ENCODE measurements around the gene RNF144B.

RNF144B gene

GRCh38 chr6:18412068-18412467, 24.9 kb downstream of the RNF144B start:
- DNase-seq, result no peak

- no peak for DNase-seq
Measured at GRCh38 chr6:18412644-18413043, 25.5 kb downstream of the RNF144B start.

GRCh38 chr6:18413381-18413780, 26.2 kb downstream of the RNF144B start:
- DNase-seq, result no peak

DNA sequence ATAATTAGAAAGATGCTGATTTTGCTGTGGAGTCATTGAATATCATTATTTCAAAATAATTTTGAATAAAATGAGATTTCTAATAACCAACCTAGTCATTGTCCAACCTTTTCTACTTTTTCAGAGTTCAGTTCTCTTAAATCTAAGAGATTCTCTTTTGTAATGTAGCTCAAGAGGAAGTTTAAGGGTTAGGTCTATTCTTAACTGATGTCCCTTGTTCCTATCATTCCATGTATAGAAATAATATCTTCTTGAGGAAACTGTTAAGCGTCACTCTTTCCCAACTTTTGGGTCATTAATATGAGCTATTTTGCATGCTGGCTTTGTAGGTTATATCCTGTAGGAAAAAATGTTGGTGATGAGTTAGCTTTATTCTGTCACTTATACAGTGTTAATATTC, 27.0 kb downstream of the RNF144B start:
- no peak for DNase-seq

GRCh38 chr6:18415207-18415606, 28.1 kb downstream of the RNF144B start:
- DNase-seq, result no peak

DNA sequence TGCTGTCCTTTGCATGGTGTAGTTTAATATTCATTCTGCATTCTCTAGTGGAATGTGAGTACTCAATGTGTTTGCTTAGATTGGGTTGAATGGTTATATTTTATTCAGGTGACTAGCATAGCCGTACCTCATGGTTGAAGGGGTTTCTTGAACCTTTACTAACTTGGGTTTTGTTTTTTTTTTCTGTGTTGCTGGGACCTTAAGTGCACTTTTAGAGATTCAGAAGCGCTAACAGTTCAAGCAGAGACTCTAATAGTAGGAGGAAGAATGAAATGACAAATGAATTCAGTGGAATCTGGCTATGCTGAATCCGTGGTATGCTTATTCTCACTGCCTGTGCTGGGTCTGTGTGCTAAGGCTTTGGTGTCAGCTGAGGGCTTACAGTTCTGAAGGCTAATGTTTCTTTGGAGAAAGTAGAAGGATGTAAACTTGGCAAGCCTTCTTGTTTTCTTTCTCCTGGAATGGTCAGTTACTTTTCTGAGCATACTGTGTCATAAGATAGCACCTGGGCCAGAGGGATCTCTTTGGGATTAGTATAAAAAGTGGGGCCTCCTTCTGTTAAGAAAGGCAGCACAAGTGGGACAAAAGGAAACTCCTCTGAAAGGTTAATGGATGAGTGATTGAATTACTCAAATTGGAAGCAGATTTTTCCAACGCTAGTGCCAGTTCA, 28.7 kb downstream of the RNF144B start:
- DNase-seq, result no peak

DNA sequence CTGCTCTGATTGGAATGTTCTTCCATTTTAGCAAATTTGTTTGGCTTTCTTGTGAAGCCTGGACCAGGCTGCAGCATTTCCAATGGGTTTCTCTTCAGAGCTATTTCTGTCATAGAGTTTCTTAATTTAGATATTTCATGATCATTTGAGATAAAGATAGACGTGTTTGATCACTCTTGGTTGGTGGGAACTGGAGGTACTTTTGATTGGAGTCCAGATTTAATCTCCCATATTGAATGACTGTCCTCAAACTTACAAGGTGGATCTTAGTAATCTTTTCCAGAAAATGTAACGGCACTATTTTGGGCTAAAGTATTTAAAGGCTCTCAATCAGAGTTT, 29.2 kb downstream of the RNF144B start:
- DNase-seq, result no peak

- DNase-seq, result no peak
Measured at GRCh38 chr6:18420328-18420727, 33.2 kb downstream of the RNF144B start.

DNA sequence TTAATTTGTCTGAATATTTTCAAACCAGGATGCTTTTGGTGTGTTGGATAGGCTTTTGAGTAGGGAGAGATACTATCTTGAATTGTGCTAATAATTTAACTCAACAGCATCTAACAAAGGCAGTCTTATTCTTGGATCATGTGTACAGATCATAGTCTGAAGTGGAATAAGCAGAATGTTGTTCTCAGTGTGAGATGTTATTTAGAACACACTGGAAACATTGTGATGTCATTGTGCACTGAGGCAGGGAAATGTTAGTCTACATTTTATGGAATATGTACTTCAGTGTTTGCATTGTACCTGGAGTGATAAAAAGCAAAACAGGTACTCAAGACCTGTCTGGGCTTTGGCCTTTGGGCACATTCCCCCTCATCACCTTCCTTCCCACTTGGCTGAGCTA, 35.0 kb downstream of the RNF144B start:
- DNase-seq, result no peak

DNA sequence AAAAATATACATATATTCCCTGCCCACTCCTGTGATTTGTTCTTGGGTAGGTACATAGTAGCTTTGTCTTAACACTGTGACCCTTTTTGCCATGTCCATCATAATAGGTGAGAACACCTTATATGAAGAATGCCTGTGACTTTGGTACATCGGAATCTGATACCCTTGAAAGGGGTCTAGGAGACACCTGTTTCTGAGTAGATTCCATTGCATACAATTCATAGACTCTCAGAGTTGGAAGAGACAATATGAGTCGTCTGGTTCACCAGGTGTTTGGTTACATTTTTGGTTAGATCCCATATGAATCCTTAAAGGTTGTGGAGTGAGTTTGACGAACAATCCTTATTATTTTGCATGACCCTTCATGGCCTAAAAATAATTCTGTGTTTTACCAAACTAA, 36.3 kb downstream of the RNF144B start:
- no peak for DNase-seq

DNA sequence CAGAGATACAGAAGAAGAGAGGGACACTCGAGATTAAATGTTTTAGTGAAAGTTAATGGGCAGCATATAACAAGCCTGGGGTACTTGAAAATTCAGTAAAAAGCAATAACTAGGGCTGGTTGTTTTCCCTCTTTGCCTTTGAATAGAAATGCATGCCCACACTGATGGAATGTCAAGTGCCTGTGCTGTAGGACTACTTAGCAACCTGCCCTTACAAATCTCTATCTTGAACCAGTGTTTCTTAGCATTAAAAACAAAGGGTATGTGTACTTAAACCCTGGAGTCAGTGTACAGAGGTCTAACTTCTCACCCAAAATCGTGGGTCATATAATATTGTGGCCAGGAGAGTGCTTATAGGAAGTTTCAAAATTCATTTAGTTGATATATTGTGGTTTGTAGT, 37.1 kb downstream of the RNF144B start:
- no peak for DNase-seq

DNA sequence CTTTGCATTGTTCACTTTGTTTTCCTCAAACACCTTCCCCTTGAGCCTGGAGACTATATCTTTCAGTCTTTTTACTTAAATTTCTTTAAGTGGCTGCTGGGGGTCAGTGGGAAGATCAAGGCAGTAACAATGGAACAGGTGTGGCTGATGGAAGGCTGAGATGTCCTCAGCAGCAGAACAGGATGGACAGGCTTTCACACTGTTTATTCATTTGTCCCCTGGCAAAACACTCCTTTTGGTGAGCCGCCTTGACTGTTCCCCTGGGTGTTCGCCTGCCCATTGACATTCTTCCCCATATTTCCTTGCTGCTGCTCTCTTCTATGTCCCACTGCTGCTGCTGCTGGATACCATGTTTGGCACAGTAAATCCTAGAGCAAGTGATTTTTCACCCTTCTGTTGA, 38.1 kb downstream of the RNF144B start:
- DNase-seq, result no peak

- DNase-seq, result no peak
Measured at GRCh38 chr6:18427296-18427695, 40.1 kb downstream of the RNF144B start.

GRCh38 chr6:18429655-18430297, 42.6 kb downstream of the RNF144B start:
- no peak for DNase-seq

DNA sequence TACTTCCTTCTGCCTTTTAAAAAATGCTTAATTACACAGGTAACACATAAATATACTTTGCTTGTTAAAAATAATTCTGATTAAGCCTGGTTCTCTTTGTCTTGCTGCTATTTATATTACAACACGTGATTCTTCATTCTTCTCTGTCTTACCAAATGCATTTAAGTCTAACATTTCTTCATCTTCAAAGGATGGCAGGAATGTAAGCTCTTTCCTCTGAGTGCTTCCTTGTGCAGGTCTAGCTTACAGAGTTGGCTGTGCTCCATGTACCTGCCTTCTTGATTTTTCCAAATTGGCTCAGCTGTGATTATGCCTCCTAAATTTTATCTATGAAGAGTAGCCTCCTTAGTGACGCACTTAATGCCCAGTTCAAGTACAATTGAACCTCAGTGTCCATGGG, 44.4 kb downstream of the RNF144B start:
- no peak for DNase-seq

DNA sequence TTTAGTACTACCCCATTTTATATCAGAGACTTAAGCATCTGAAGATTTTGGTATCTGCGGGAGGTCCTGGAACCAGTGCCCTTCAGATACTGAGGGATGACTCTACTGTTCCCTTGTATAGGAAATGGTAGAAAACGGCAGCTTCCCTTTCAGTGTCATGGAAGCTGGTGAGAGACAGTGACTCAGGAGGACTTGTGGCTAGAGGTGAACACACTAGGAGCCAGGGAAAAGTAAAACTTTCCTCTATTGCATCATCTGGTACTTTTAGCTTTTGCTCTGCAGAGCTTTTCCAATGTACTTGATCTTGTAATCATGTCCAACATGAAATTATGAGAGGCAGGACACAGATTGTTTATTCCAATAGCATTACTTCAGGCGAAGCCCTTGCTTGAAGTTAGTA, 45.0 kb downstream of the RNF144B start:
- DNase-seq, result no peak

GRCh38 chr6:18432619-18433018, 45.5 kb downstream of the RNF144B start:
- no peak for DNase-seq

DNA sequence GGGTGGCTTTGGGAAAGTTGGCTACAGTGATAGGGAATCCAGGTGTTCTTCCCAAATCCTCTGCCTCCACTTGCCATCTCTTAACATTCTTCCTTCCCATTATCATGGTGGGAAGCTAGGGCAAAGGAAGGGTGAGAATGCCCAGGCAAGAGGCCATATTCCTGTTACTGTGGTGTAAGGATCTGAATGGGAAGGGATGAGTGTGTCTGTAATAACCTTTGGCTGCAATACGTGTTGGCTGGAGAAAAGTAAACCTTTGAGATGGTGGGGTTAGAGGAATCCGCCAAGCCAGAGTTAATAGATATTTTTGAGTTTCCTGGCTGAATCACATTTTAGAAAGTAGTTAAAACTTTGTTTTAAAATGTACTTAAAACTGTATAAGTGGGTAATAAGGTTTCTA, 45.9 kb downstream of the RNF144B start:
- no peak for DNase-seq

- DNase-seq, result no peak
Measured at GRCh38 chr6:18436341-18436740, 49.2 kb downstream of the RNF144B start.

- no peak for DNase-seq
Measured at GRCh38 chr6:18439581-18439980, 52.4 kb downstream of the RNF144B start.

- no peak for DNase-seq
Measured at GRCh38 chr6:18441251-18441979, 54.3 kb downstream of the RNF144B start.

- no peak for DNase-seq
Measured at GRCh38 chr6:18444111-18444510, 57.0 kb downstream of the RNF144B start.

DNA sequence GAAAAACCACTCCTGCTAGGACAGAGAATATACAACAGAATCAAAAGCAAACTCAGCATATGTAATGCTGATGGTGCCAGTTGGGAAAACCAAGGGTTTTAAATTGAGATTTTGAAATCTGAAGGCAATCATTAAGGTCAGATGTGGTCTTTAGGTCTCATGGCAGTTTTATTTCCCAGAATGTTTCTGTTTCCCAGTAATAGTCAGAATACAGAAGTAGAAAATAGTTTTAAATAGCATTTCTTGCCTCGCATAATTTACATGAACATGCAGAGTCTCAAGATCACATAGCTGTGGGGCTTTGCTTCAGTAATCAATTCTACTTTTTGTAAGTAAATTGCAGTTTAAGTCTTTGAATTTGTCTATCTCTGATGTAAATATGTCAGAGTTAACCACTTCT, 58.1 kb downstream of the RNF144B start:
- DNase-seq, result no peak

- no peak for DNase-seq
Measured at GRCh38 chr6:18446771-18447170, 59.6 kb downstream of the RNF144B start.

DNA sequence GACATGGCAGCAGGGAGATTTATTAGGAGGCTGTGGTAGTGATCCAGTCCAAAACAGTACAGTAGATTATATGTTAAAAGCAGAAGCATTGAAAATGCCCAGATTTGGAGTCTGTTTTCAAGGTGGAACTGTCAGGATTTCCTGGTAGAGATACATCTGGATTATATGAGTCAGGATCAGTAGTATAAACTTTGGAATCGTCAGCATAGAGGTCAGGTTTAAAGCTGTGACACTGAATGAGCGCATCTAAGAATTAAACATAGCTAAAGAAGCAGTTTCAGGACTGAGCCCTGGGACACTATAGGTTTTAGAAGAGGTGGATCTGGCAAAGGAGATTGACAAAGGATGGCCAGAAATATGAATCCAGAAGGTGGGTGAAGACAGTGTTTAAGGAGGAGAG, 60.4 kb downstream of the RNF144B start:
- DNase-seq, result no peak
